Upper lobe of left lung (tissue), 6 donors: ENCODE measurements around the gene GPC5. TPM values are rescaled to one million over a fixed set of nuclear protein-coding genes. Genes with fewer than 3 reads are reported as not detected.

Experiments
- ATAC-seq, 2 donors: fragments of 200-7000 bp; cut with Tn5 transposase; one replicate each; pipeline ENCODE4 v1.9.1; 2022; ENCODE audit warnings: mild to moderate bottlenecking in 2 of 2, moderate library complexity in 2 of 2; ENCODE audit not compliant: low FRiP score in 2 of 2
- DNase-seq, 2 donors: peaks; one replicate each; pipeline ENCODE4 v3.0.0-alpha.2; 2019 to 2020
- H3K27ac ChIP-seq, 4 donors: fragments of 200-600 bp; sonication (generic); one replicate each; pipeline ENCODE4 v1.5.1; 2016 to 2019
- H3K27me3 ChIP-seq, 4 donors: fragments of 200-600 bp; sonication (generic); one replicate each; pipeline ENCODE4 v1.5.1; 2017 to 2019
- H3K36me3 ChIP-seq, 4 donors: fragments of 200-600 bp; sonication (generic); one replicate each; pipeline ENCODE4 v1.5.1; 2016 to 2019
- H3K4me1 ChIP-seq, 4 donors: fragments of 200-600 bp; sonication (generic); one replicate each; pipeline ENCODE4 v1.5.1; 2018 to 2019
- H3K4me3 ChIP-seq, 4 donors: fragments of 200-600 bp; sonication (generic); one replicate each; pipeline ENCODE4 v1.5.1; 2017 to 2019; ENCODE audit warnings: mild to moderate bottlenecking in 2 of 4, moderate library complexity in 1 of 4
- H3K9me3 ChIP-seq, 4 donors: fragments of 200-600 bp; sonication (generic); one replicate each; pipeline ENCODE4 v1.5.1; 2018 to 2019
- CTCF ChIP-seq, 6 experiments: fragments of 450-650 bp in 4 of 6; fragments of 200-600 bp in 2 of 6; sonication (generic) in 2 of 6; IDR thresholded peaks; one replicate each; pipeline ENCODE4 v1.5.1; 2016 to 2019; ENCODE audit warnings: antibody characterized with exemption in 6 of 6
- EP300 ChIP-seq, 4 donors: sonication (generic); formaldehyde crosslinking; IDR thresholded peaks; one replicate each; pipeline ENCODE4 v1.5.1; 2017; ENCODE audit warnings: antibody characterized with exemption in 4 of 4, control low read depth in 2 of 4
- POLR2A ChIP-seq, 4 donors: fragments of 450-650 bp; IDR thresholded peaks; one replicate each; pipeline ENCODE4 v1.5.1; 2016 to 2017; ENCODE audit warnings: antibody characterized with exemption in 4 of 4, mild to moderate bottlenecking in 2 of 4
- POLR2AphosphoS5 ChIP-seq, 2 donors: sonication (generic); formaldehyde crosslinking; IDR thresholded peaks; one replicate each; pipeline ENCODE4 v1.5.1; 2017; ENCODE audit warnings: antibody characterized with exemption in 2 of 2
- WGBS, 2 donors: methylation state at CpG; one replicate each; pipeline ENCODE4 v1.1.5; 2017 to 2018; 5-methylcytosine and 5-hydroxymethylcytosine counted together
- total RNA-seq, 6 donors: library from RNA; depleted of rRNA in 4 of 6; stranded (reverse); fragments of >200 nt in 4 of 6; gene quantifications; one replicate each; pipeline versions ENCODE4 v1.1.0 to v1.2.1, GENCODE V29; 2016 to 2021
- donor health status: DM: no; HTN: no; CAD: no; lungs with moderate emphysema.
- donor health status: DM: no; HTN: yes; CAD: no; lungs with severe emphysema.

GPC5 gene
- total RNA-seq, 6 donors from 2014 or later = 7.6 to 51.4 (median 12.8) TPM

GRCh38 chr13:91978571-91978970, 580.1 kb downstream of the GPC5 start:
- TF ChIP-seq CTCF (IDR thresholded peaks at IDR 0.05) (no peak), EP300 (IDR thresholded peaks at IDR 0.05) (no peak), POLR2A (IDR thresholded peaks at IDR 0.05) (no peak), POLR2AphosphoS5 (IDR thresholded peaks at IDR 0.05) (no peak)
- DNase-seq (no peak), ATAC-seq (no peak)
- no peaks in the 10 kb centered on the region for H3K4me1 ChIP-seq
- no peaks in the 10 kb centered on the region for H3K27me3 ChIP-seq
- H3K4me3 ChIP-seq = no peak overlapping the region
- peaks cover 0 to 6% (median 0%) of the 10 kb centered on the region in 4 donors for H3K9me3 ChIP-seq
- H3K27ac ChIP-seq = no peak overlapping the region
- H3K36me3 ChIP-seq = no peaks in the 10 kb centered on the region

DNA sequence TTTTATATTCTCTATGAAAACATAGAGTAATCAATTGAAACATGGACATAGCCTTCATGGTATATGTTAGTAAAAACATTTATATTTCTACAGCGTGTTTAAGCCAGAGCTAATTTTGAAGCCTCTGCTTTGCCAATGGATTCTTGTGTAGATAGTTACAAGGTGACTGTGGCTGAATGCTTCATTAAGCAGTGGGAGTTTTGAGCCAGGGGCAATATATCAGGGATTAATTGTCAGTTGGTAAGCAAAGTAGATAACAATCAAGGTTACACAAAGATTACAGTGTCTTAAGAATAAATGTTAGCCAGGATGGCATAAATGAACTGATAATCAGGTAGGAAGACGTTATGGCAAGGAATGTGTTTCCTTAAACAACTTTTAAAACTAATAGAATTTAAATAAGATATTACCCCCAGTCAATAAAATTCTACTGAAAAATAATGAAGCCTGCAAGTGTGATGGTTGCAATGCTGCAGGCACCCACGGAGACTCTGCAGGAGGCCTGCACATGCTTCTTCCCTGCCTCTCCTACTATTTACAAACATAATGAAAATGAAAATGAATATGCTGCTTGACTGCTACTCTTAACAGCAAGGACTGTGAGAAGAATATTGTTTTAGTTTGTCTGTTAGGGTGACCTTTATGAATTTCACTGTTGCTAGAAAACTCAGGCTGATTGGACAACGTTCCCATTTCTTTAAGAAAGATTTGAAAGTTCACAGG, 588.5 kb downstream of the GPC5 start:
- Histone ChIP-seq H3K4me1 (no peaks in the 10 kb centered on the region), H3K36me3 (no peaks in the 10 kb centered on the region), H3K27ac (no peak overlapping the region), H3K27me3 (no peaks in the 10 kb centered on the region), H3K9me3 (no peaks in the 10 kb centered on the region), H3K4me3 (no peak overlapping the region)
- DNase-seq (no peak), ATAC-seq (no peak)
- TF ChIP-seq POLR2AphosphoS5 (IDR thresholded peaks at IDR 0.05) (no peak), CTCF (IDR thresholded peaks at IDR 0.05) (no peak), POLR2A (IDR thresholded peaks at IDR 0.05) (no peak), EP300 (IDR thresholded peaks at IDR 0.05) (no peak)
- WGBS, 2 donors = 73 to 76% methylated on average over 4 of the region's 4 CpGs

- TF ChIP-seq POLR2AphosphoS5 (IDR thresholded peaks at IDR 0.05) = no peak
- no peak for TF ChIP-seq CTCF (IDR thresholded peaks at IDR 0.05)
- TF ChIP-seq EP300 (IDR thresholded peaks at IDR 0.05) = no peak
- TF ChIP-seq POLR2A (IDR thresholded peaks at IDR 0.05) = no peak
- Histone ChIP-seq H3K27ac (no peak overlapping the region), H3K4me3 (no peak overlapping the region), H3K4me1 (no peaks in the 10 kb centered on the region), H3K36me3 (no peaks in the 10 kb centered on the region), H3K9me3 (no peaks in the 10 kb centered on the region), H3K27me3 (no peaks in the 10 kb centered on the region)
- no peak for DNase-seq
- no peak for ATAC-seq
- 77 to 78% methylated on average over 3 of the region's 3 CpGs for WGBS, 2 donors
These were observed 589.9 kb downstream of the GPC5 start for GRCh38 chr13:91988331-91988730.

DNA sequence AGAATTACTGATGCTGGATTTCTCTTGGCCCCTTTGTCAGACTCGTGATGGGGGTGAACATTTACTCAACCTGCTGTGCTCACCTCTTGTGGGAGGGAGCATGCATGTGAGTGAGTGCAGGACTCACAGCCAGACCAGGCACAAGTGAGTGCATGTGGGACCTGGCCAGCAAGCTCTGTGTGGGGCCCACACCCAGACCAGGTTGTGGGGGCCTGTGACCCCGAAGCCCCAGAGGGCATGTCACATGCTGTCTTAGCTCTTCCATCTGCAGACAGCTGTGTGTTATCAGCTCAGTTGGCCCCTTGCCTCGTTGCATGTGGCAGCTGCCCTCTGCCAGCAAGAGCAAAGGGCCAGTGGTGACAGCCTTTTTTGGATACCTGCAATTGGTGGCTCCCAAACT, 614.4 kb downstream of the GPC5 start:
- Histone ChIP-seq H3K9me3 (no peaks in the 10 kb centered on the region), H3K36me3 (no peaks in the 10 kb centered on the region), H3K4me1 (no peaks in the 10 kb centered on the region), H3K4me3 (no peak overlapping the region), H3K27ac (no peak overlapping the region), H3K27me3 (no peaks in the 10 kb centered on the region)
- ATAC-seq (no peak), DNase-seq (peak in 1 of 2 donors; percentile 8)
- 58 to 63% methylated on average over 2 to 3 of the region's 3 CpGs for WGBS, 2 donors
- no peak for TF ChIP-seq POLR2A (IDR thresholded peaks at IDR 0.05)

DNA sequence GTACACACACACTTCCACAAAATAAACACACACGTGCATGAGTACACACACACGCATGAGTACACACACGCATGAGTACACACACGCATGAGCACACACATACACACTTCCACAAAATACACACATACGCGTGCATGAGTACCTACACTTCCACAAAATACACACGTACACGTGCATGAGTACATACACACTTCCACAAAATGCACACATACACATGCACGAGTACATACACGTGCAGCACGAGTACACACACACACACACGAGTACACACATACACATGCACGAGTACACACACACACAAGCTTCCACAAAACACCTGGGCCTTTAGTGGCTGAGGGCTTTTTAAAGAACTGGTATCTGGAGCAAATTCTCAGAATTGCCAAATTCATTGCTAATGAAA, 619.3 kb downstream of the GPC5 start:
- no peaks in the 10 kb centered on the region for H3K9me3 ChIP-seq
- H3K27ac ChIP-seq = no peak overlapping the region
- TF ChIP-seq EP300 (IDR thresholded peaks at IDR 0.05) = no peak
- TF ChIP-seq POLR2A (IDR thresholded peaks at IDR 0.05) = no peak
- no peak for TF ChIP-seq CTCF (IDR thresholded peaks at IDR 0.05)
- no peak for TF ChIP-seq POLR2AphosphoS5 (IDR thresholded peaks at IDR 0.05)
- no peak for ATAC-seq
- no peaks in the 10 kb centered on the region for H3K36me3 ChIP-seq
- 89 to 92% methylated on average over 13 of the region's 13 CpGs for WGBS, 2 donors
- no peak for DNase-seq
- H3K27me3 ChIP-seq = no peaks in the 10 kb centered on the region
- H3K4me3 ChIP-seq = no peak overlapping the region
- no peaks in the 10 kb centered on the region for H3K4me1 ChIP-seq
